Effector CD8-positive, alpha-beta T cell (primary cell): ENCODE data around the gene WDR6.

Experiments used
- DNase-seq: peaks from one replicate; lab custom pipeline; 2025; lab: John Stamatoyannopoulos, UW
- total RNA-seq, 4 experiments: gene quantifications; one replicate each; lab custom pipeline; 2026; lab: John Stamatoyannopoulos, UW

Gene WDR6, protein sequence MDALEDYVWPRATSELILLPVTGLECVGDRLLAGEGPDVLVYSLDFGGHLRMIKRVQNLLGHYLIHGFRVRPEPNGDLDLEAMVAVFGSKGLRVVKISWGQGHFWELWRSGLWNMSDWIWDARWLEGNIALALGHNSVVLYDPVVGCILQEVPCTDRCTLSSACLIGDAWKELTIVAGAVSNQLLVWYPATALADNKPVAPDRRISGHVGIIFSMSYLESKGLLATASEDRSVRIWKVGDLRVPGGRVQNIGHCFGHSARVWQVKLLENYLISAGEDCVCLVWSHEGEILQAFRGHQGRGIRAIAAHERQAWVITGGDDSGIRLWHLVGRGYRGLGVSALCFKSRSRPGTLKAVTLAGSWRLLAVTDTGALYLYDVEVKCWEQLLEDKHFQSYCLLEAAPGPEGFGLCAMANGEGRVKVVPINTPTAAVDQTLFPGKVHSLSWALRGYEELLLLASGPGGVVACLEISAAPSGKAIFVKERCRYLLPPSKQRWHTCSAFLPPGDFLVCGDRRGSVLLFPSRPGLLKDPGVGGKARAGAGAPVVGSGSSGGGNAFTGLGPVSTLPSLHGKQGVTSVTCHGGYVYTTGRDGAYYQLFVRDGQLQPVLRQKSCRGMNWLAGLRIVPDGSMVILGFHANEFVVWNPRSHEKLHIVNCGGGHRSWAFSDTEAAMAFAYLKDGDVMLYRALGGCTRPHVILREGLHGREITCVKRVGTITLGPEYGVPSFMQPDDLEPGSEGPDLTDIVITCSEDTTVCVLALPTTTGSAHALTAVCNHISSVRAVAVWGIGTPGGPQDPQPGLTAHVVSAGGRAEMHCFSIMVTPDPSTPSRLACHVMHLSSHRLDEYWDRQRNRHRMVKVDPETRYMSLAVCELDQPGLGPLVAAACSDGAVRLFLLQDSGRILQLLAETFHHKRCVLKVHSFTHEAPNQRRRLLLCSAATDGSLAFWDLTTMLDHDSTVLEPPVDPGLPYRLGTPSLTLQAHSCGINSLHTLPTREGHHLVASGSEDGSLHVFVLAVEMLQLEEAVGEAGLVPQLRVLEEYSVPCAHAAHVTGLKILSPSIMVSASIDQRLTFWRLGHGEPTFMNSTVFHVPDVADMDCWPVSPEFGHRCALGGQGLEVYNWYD
- total RNA-seq: 218 to 339 (median 291) reads per million in 4 experiments

DNA sequence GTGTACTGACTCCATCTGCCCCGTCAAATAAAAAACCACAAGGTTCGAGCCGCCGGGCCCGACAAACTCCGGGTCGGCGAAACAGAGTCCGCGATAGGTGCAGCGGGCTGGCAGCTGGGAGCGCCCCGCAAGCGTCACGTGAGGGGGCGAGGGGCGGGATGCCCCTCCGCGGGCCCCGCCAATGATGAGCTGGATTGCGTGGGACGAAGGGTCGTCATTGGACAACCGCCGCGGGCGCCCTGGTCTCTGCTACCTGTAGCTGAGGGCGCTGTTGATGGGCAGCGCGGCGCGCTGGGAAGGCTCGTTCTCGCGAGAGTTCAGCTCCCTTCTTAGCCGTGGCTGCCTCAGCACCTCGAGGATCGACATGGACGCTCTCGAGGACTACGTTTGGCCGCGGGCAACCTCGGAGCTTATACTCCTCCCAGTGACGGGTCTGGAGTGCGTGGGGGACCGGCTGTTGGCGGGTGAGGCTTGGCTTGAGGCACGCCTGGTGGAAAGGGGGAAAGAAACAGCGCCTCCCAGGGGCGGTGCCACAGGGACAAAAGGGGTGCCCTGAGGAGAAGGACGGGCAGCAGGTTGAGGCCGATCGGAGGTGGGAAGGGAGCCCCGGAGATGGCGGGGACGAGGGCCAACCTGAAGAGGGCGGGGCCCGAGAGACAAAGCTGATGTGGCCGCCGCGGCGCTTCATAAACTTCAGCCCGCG lies at the start of gene WDR6:
Gene WDR6, plus strand, starts transcription at position 324 of the 703 bp plus-strand sequence. Its CDS starts 41 bp downstream, at position 365.
- DNase-seq: peak; percentile 95

DNA sequence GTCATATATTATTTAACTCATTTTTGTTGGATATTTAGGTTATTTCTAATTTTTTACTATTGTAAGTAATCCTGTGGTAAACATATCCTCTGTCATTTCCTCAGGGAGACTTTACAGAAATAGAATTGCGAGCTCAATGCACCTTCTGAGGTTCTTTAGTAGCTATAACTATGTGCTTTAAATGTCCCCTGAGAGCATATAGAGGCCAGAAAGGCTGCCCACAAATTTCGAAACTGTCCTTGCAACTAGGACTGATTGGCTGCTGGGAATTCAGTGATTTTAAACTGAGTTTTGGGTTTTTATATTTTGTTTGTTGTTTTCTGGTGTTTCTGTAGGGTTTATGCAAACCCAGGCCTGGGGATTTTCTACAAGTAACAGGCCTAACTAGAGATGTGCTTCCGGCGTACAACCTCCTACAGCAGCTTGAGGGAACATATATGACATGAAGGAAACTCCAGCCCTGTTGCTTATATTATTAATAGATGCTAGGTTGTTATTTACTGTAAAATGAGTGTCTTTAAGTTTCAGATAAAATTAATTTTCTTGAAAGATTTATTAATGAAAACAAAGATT lies 46.3 kb upstream of the WDR6 start:
- DNase-seq: no peak

DNA sequence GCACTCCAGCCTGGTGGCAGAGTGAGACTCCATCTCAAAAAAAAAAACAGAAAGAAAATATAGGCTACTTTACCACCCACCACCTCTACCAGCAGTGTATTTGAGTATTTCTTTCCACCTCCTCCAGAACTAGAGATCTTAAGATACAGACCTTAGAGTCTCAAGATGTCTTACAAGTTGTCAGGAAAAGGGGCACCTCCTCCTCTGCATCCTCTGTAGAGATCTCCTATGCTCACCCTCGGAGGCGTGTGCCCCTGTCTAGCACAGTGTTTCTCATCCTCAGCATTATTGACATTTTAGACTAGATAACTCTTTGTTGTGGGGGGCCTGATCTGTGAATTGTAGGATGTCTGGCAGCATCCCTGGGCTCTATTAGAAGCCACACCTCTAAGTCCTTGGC lies 44.9 kb upstream of the WDR6 start:
- no peak for DNase-seq

DNA sequence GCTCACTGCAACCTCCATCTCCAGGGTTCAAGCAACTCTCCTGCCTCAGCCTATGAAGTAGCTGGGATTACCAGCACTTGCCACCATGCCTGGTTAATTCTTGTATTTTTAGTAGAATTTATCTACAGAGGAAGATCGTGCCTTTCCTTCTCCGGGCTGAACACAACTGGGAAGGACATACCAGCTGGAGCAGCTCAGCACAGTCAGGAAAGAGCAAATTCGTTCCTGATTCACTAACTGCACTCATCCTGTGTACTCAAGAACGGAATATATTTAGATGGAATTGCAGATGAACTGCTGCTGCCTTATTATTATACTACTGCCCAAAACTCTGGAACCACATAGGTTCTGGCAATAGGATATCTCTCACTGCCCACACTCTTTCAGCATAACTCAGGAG lies 44.3 kb upstream of the WDR6 start:
- no peak for DNase-seq

DNA sequence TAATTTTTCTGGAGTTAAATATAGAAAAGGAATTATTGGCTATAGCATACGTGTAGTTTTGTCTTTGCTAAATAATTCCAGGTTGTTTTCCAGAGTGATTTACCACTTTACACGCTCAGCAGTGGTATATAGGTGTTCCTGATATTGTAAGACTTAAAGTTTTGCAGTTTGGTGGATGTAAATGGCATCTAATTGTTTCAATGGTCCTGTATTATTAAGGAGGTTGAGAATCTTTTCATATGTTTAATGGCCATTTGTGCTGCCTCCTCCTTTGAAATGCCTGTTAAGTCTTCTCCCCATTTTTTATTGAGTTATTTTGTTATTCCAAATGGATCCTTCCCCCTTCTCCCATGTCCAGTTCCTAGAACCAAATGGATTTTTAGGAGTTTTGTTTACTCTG lies 43.6 kb upstream of the WDR6 start:
- DNase-seq: no peak

DNA sequence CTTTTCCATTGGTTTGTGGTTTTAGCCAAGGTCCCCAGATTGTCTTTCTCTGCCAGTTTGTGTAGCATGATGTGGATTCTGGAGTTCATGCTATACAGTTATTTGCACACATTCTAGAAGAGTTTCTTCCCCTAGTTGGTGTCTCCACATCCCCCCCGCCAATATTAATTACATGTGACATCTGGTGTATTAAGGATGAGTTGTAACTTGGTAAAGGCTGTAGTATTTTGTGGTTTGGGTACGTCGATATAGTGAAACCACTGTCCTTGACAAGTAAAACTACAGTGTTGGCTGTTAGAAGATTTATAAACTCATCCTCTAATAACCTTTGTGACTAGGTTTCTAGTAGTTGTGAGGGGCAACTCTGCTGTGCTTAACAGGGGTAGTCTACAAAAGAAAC lies 40.8 kb upstream of the WDR6 start:
- DNase-seq: no peak

DNA sequence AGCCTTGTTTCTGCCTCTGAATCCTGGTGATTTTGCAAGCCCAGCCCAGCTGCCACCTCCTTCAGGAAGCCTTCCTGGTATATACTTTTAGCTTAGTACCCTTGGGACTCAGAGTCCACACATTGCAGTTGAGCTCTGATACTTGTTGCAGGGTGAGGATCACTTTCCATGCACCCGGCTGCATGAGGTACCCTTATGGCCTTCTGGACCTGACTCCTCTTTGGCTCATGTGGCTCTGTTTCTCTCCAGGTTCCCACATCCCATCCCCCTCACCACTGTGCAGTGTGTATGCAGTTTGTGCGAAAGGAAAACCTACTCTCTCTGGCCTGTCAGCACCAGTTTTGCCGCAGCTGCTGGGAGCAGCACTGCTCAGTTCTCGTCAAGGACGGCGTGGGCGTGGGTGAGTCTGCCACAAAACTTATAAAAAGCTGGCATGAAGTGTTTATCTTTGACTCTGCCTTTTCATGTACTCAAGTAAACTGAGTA lies 40.3 kb upstream of the WDR6 start:
- DNase-seq: no peak

DNA sequence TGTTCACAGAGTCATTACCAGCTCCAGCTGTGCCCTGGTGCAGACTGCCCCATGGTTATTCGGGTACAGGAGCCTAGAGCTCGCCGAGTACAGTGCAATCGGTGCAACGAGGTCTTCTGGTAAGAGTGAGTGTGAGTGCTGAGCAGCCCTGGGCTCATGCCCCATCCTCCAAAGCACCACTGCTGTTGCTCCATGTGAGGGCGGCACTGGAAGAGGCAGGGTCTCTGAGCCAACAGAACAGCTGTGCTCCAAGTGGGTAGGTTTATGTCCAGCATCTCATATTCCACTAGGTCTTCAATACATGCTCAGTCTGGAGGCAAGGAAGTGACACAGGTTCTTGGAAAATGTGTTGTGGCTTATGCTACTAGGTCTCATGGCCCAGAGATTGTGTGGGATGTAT lies 36.6 kb upstream of the WDR6 start:
- DNase-seq: no peak

DNA sequence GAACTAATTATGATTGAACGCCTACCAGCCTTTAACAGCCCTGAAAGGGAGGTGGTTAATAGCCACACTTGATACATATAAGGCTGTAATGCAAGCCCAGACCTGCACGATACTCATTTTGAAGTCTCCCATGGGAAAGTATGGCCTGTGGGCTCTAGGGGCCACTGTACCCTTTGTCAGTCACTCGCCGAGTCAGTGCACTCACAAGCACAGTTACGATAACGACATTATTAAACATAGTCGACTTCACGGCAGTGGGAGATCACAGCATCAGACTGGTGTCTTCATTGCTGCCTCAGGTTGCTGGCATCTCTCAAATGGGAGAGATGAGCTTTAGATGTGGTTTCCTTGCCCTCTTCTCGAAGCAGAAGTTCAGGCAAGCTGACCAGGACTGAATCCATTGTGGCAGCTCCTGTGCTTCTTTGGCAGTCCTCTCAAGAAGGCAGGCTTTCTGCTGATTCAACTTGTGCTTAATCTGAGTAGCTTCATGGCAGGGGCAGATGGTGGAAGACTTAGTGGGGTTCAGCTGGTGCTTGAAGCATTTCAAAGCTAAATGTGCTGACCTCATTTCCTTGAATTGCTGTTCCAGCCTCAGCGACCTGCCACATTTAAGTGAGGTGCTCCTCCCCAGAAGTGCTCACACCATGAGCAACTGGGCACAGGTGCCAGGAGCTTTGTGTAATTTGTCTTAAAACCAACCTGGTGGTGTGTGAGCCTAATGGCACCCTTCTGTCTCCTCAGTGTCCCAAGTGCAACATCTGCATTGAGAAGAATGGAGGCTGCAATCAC lies 32.9 kb upstream of the WDR6 start:
- DNase-seq: no peak

DNA sequence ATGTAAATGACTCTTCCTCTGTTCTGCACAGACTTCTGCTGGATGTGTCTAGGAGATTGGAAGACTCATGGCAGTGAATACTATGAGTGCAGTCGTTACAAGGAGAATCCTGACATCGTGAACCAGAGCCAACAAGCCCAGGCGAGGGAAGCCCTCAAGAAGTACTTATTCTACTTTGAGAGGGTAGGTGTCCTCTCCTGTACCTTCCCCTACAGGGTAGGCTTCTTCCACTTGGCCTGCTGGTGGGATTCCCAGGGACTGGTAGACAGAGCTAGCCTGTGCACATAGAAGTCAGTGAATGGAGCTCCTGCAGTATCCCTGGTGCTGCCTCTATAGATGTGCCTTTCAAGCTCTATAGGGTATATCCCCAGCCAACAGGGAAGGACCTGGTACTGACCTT lies 27.7 kb upstream of the WDR6 start:
- DNase-seq: no peak

DNA sequence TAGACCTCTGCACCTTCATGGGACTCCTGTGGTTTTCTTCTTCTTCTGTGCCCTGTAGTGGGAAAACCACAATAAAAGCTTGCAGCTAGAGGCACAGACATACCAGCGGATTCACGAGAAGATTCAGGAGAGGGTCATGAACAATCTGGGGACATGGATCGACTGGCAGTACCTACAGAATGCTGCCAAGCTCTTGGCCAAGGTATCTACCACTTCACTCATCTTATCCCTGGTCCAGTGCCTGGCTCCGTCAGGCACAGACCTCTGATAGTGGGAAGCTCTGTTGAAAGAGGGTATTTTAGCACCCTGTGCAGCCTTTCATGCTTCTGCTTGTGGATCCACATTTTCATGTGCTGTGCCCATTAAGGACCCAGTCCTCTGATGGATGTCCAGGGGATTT lies 26.9 kb upstream of the WDR6 start:
- DNase-seq: no peak

DNA sequence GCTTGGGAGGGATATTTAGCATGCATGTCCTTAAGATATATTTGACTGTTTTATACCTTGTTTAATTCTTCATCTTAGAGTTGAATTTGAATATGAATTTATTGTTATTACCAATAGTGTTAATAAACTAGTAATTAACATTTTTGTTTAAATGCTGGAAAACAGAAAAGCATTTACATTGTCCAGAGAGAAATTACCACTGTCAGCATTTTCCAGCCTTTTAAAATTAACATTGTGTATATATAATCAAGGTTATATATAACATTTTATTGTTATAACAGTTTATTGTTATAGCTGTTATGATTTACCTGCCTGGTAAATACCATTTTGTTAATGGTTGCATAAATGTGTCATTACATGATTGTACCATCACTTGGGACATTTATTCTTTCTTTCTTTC lies 25.2 kb upstream of the WDR6 start:
- no peak for DNase-seq

DNA sequence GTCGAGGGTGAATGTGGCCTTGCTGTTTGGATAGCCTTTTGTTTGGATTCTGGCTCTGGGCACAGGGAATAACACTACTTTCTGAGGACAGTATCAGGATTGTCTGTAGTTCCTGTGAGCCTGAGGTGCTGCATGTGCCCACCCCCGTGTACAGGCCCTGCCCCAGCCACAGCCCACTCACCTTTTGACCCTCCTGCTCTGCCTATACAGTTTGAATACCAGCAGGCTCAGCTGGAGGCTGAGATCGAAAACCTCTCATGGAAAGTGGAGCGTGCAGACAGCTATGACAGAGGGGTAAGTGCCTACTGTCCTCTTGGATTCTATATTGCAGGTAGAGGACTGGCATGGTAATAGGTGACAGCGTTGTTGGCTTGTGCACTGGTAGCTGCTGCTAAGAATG lies 24.5 kb upstream of the WDR6 start:
- no peak for DNase-seq

DNA sequence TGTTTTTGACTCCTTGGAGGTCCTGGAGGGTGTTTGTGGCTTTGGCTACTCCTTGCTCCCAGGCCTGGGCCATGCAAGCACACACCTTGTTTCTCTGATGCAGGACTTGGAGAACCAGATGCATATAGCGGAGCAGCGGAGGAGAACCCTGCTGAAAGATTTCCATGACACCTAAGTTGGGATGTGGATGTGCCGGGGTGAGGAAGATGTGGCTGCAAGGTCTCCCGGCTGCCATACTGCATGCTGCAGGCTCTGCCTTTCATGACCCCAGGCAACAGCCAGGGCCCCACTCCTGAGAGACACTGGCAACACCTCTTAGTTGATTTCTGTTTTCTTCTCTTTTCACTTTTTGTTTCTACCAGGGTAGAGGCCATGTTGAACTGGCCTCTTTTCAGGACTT lies 24.1 kb upstream of the WDR6 start:
- no peak for DNase-seq

DNA sequence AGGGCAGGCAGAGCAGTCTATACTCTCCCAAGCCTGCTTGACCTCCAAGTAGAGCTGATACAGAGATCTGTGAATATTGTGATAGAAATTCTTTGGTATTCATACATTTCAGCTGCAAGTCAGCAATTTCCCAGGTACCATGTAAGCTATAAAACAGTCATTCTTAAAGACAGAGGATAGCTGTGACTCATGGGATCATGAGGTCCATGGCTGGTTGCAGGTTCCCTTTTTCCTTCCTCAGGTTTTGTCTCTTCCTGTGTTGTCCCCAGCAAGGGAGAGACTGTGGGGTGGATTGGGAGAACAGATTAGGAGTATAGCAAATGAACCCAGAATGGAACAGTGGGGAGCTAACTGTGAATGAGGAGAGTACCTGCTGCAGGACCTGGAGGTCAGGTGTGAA lies 22.5 kb upstream of the WDR6 start:
- no peak for DNase-seq

DNA sequence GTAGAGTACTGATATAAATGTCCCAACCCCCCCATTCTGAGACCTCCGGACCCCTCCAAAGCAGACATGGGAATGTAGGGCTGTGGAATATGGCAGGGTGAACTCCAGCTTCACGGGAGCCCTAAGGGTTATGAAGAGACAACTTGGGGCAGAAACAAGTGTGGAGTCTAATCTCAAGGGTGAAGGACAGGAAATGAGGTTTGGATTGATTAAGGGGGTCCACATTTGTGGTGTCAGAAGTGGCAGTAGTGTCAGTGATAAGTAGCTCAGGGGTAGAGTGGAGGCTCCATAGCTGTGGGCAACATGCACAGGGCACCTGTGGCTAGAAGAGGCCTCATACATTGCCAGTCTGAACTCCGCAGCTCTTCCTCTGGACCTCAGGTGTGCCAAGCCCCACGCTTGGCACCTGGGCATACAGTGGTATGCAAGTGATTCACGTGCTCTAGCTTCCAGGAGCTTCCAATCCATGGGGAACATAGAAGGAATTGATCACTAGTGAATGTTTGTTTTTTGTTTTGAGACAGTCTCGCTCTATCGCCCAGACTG lies 21.3 kb upstream of the WDR6 start:
- DNase-seq: no peak

DNA sequence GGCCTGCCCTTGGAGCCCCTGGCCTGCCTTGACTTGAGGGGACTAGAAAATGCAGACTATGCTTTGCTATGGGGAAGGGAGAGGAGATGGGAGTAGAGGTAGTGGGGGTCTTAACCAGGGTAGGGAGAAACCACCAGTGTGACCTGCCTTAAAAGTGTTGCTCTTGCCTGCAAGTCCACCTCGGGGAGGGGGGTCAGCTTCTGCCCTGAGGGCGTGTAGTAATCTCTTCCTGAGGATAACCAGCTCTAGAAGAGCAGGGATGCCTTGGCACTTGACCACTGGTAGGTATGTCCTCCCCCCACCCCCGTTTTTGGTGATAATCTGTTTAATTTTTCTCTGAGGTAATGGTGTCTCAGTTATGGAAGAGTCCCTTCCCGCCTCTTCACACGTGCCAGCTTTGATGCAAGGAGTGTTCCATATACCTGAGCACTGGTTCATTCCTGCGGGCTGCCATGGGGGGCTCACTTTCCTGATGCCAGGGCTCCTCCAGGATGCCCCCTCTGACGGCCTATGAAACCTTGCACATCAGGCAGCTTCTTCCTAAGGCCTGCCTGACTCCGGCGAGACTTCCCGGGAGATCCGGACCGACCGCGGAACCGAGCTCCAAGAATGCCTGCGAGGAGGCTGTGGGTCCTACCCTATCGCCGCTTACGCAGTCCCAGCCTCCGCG lies 17.9 kb upstream of the WDR6 start:
- DNase-seq: no peak

DNA sequence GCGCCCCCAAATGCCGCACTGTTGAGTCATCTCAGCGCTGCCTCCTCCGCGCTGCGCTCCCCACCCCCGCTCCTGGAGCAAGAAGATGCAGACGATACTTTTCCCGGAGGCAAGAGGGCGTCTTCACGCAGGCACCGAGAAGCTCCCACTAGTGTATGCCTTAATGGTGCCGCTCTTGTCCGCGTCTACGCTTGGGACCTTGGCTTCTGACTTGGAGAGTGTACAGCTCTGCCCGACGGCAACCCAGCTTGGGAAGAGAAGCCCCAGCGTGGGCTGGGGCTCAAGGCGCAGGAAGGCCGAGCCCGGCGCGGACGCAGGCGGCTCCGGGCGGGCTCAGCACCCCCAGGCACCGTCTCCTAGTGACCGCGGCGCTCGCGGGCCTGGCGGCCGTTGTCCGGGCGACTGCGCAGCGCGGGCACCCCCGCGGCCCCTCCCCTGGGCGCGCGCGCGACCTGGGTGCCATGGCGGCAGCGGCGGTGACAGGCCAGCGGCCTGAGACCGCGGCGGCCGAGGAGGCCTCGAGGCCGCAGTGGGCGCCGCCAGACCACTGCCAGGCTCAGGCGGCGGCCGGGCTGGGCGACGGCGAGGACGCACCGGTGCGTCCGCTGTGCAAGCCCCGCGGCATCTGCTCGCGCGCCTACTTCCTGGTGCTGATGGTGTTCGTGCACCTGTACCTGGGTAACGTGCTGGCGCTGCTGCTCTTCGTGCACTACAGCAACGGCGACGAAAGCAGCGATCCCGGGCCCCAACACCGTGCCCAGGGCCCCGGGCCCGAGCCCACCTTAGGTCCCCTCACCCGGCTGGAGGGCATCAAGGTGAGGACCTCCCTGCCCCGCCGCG lies 17.2 kb upstream of the WDR6 start, which contains the start of gene P4HTM:
Gene P4HTM, plus strand, starts transcription at position 446 of the 840 bp plus-strand sequence. Its CDS starts 16 bp downstream, at position 462.
- DNase-seq: peak; percentile 64
